ENCODE results near the gene ABCC8.

GRCh38 chr11:17471501-17471900 lies 5.1 kb downstream of the ABCC8 start:
- TF ChIP-seq POLR2A (IDR thresholded peaks at IDR 0.05), result no peak
- TF ChIP-seq, protein P1, sequence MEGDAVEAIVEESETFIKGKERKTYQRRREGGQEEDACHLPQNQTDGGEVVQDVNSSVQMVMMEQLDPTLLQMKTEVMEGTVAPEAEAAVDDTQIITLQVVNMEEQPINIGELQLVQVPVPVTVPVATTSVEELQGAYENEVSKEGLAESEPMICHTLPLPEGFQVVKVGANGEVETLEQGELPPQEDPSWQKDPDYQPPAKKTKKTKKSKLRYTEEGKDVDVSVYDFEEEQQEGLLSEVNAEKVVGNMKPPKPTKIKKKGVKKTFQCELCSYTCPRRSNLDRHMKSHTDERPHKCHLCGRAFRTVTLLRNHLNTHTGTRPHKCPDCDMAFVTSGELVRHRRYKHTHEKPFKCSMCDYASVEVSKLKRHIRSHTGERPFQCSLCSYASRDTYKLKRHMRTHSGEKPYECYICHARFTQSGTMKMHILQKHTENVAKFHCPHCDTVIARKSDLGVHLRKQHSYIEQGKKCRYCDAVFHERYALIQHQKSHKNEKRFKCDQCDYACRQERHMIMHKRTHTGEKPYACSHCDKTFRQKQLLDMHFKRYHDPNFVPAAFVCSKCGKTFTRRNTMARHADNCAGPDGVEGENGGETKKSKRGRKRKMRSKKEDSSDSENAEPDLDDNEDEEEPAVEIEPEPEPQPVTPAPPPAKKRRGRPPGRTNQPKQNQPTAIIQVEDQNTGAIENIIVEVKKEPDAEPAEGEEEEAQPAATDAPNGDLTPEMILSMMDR (IDR thresholded peaks at IDR 0.05), result no peak
